ENCODE results near the gene SPTA1. TPM values are rescaled to one million over a fixed set of nuclear protein-coding genes. Genes with fewer than 3 reads are reported as not detected.

The SPTA1 gene
- total RNA-seq, 1 donor from 2014 or later: not detected

DNA sequence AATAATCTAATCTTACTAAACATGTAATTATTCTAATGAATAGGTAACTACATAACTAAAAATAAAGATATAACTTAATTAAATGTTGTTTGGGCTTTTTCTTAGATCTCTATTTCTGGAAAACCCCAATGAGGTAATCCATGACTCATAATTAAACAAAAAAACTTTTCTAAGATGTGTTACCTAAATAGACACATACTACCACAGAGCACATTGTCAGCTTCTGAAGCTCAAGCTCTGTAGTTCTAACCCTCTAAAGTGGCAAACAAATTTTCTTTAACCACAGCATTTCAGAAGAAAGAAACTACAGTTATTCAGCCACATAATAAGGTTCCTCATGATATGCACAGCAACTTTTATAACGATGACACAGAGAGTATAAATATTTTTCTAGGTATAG is 29.8 kb upstream of the SPTA1 start:
- Histone ChIP-seq H3K27me3 (no peaks in the 10 kb centered on the region), H3K9me3 (no peaks in the 10 kb centered on the region), H3K36me3 (no peaks in the 10 kb centered on the region), H3K4me3 (no peak overlapping the region), H3K4me1 (no peaks in the 10 kb centered on the region), H3K27ac (no peak overlapping the region)
- DNase-seq: no peak
- intact Hi-C loops (cut with DNase I): no loop called here
- TF ChIP-seq, protein P1, sequence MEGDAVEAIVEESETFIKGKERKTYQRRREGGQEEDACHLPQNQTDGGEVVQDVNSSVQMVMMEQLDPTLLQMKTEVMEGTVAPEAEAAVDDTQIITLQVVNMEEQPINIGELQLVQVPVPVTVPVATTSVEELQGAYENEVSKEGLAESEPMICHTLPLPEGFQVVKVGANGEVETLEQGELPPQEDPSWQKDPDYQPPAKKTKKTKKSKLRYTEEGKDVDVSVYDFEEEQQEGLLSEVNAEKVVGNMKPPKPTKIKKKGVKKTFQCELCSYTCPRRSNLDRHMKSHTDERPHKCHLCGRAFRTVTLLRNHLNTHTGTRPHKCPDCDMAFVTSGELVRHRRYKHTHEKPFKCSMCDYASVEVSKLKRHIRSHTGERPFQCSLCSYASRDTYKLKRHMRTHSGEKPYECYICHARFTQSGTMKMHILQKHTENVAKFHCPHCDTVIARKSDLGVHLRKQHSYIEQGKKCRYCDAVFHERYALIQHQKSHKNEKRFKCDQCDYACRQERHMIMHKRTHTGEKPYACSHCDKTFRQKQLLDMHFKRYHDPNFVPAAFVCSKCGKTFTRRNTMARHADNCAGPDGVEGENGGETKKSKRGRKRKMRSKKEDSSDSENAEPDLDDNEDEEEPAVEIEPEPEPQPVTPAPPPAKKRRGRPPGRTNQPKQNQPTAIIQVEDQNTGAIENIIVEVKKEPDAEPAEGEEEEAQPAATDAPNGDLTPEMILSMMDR (IDR thresholded peaks at IDR 0.05): no peak
- ATAC-seq: no peak

DNA sequence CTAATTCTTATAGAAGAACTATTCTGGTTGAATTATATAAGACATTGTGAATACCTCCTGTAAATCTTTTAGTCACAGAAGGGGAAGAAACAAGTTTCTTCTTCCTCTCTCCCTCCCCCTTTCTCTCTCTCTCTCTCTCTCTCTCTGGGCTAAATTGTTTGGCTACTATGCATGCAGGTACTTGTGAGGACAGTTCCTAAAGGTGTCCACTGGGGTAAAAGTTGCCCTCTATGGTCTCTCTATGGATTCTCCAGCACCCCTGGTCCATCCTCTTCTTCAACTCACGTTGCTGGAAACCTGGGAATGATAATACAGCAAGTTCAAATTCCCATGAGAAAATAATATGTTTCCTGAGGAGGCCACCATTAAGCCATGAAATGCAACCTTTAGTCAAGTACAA is 28.2 kb upstream of the SPTA1 start:
- Histone ChIP-seq H3K9me3 (no peaks in the 10 kb centered on the region), H3K4me1 (no peaks in the 10 kb centered on the region), H3K27me3 (no peaks in the 10 kb centered on the region), H3K4me3 (no peak overlapping the region), H3K27ac (no peak overlapping the region), H3K36me3 (no peaks in the 10 kb centered on the region)
- DNase-seq: no peak
- no peak for ATAC-seq
- TF ChIP-seq, protein P1 (IDR thresholded peaks at IDR 0.05): no peak
- intact Hi-C loops (cut with DNase I): no loop called here

DNA sequence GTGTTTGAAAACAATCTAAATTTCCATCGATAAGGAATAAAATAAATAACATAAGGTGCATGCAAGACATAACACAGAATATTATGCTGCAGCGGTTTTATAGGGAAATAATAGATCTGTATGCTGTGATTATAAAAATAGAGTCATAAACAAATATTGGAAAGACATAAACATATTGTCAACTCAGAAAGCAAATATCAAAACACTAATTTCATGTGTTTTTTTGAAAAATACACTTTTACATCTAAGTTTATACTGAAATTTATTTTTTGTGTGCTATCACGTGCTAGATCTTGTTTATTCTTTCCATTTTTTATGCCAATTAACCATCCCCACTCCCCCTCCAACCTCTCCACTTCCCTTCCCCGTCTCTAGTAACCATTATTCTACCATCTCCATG is 24.6 kb upstream of the SPTA1 start:
- TF ChIP-seq, protein P1 (IDR thresholded peaks at IDR 0.05): no peak
- ATAC-seq: no peak
- Histone ChIP-seq H3K36me3 (no peaks in the 10 kb centered on the region), H3K9me3 (no peaks in the 10 kb centered on the region), H3K4me3 (no peak overlapping the region), H3K27ac (no peak overlapping the region), H3K27me3 (no peaks in the 10 kb centered on the region), H3K4me1 (no peaks in the 10 kb centered on the region)
- DNase-seq: no peak
- intact Hi-C loops (cut with DNase I): no loop called here

DNA sequence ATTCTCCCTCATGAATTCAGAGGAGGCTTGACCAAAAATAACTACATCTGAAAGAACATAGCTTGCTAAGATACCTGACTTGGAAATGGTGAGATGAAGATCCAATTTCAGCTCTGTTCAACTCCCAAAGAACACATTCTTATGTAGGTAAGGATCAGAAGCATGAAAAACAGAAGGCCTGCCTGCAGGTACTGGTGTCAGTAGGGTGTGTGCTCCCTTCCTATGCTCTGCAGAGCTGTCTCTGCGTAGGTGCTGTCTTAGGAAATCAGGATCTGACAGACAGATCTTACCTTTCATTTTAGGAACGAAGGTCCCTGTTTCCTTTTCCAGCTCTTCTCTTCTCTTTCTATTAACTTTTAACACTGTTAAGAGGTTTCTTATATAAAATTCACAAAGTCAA is 19.6 kb upstream of the SPTA1 start:
- Histone ChIP-seq H3K36me3 (no peaks in the 10 kb centered on the region), H3K9me3 (no peaks in the 10 kb centered on the region), H3K4me3 (no peak overlapping the region), H3K4me1 (no peaks in the 10 kb centered on the region), H3K27me3 (no peaks in the 10 kb centered on the region), H3K27ac (no peak overlapping the region)
- no peak for ATAC-seq
- intact Hi-C loops (cut with DNase I): no loop called here
- TF ChIP-seq, protein P1 (IDR thresholded peaks at IDR 0.05): no peak
- no peak for DNase-seq

DNA sequence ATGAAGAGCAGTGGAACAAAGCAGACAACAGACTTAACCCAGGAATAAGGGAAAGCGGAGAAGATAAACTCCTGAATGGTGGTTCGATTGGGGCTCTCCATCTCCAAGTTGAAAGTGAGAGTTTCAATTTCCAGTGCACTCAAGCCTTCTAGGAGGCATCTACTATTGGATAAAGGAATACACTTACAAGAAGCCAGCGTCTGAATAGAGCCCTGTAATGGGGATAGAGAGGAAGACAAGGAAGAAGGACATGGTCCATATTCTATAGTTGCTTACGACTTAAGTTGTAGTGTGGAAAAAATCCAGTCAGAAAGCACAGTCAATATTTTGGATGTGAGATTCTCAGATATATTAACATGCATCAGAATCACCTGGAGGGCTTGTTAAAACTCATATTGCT is 14.0 kb upstream of the SPTA1 start, which contains the start of gene OR6K2:
TSS of gene OR6K2 (minus strand) at position 101 of the 400 bp plus-strand sequence. CDS start at position 101, 0 bp downstream.
- TF ChIP-seq, protein P1 (IDR thresholded peaks at IDR 0.05): no peak
- Histone ChIP-seq H3K4me1 (no peaks in the 10 kb centered on the region), H3K27ac (no peak within 1 kb of the TSS), H3K27me3 (no peaks in the 10 kb centered on the region), H3K36me3 (no peaks in the 10 kb centered on the region), H3K4me3 (no peak within 1 kb of the TSS), H3K9me3 (no peaks in the 10 kb centered on the region)
- ATAC-seq (no peak), DNase-seq (no peak)
- intact Hi-C loops (cut with DNase I): no loop called here

DNA sequence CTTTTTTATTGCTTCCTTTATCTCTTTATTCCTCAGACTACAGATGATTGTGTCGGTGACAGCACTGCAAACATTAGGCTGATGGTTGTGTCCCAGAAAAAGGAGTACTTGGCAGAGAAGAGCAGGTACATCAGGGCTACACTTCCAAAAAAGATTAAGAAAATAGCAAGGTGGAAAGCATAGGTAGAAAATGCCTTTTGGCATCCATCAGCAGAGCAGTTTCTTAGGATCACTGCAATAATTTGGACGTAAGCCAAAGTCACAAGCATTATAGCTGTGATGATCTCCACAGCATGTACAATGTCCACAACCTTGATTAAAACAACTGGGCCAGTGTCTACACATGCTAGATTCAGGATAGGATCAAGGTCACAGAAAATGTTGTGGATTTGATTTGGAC is 8.1 kb upstream of the SPTA1 start:
- Histone ChIP-seq H3K4me3 (no peak overlapping the region), H3K36me3 (no peaks in the 10 kb centered on the region), H3K27ac (no peak overlapping the region), H3K27me3 (no peaks in the 10 kb centered on the region), H3K9me3 (no peaks in the 10 kb centered on the region), H3K4me1 (no peaks in the 10 kb centered on the region)
- TF ChIP-seq, protein P1 (IDR thresholded peaks at IDR 0.05): no peak
- intact Hi-C loops (cut with DNase I): no loop called here
- DNase-seq (no peak), ATAC-seq (no peak)

Data from upper lobe of right lung (tissue), 1 donor.